Endometrial microvascular endothelial cells (primary cell): ENCODE measurements around the gene DPH6. TPM values are rescaled to one million over a fixed set of nuclear protein-coding genes. Genes with fewer than 3 reads are reported as not detected.
"Not testable (repeated sequence)": the region's sequence is repeated elsewhere in the genome, so short reads cannot be mapped to it uniquely, and the experiment has no call there.

Experiments used
- in situ Hi-C: cut with HindIII; loops from 2 replicates; pipeline ENCODE4 v1.10.0; 2017; ENCODE audit warnings: low sequenced_read_pairs, low pct_unique_long_range_greater_than_20kb; ENCODE audit errors: inconsistent ontology term
- total RNA-seq: library from RNA; depleted of rRNA; stranded (reverse); fragments of >200 nt; gene quantifications from one replicate; pipeline ENCODE4 v1.2.3, GENCODE V29; 2015; ENCODE audit errors: inconsistent ontology term

The DPH6 gene, protein sequence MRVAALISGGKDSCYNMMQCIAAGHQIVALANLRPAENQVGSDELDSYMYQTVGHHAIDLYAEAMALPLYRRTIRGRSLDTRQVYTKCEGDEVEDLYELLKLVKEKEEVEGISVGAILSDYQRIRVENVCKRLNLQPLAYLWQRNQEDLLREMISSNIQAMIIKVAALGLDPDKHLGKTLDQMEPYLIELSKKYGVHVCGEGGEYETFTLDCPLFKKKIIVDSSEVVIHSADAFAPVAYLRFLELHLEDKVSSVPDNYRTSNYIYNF
- 6.5 TPM for total RNA-seq

DNA sequence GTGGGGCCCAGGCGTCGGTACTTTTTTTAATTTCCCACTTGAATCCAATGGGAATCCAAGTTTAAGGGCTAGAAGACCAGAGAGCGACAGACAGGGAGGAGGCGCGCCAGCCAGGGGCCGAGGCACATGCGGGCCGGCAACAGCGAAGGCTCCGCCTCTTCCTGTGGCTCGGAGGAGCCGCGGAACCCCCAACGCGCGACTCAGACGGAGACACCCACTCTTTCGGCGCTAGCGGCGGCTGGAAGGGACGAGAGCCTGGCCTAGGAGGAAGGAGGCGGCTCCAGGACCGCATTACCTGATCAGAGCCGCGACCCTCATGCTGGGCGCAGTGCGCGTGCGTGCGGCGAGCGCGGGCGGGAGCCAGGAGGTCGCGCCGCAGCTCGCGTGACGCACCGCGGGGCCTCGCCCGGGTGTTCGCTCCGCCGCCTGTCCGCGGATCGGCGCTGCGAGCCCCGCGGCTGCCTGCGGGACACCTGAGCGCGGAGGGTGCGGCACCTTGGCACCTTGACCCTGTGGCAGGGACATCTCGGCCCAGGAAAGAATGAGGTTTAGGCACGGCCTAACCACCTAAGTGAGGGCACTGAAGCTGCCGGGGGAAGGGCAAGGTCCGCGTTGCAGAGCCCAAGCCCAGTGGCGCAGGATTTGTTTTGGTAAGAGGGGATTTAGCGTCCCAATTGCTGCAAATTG, at the start of gene DPH6:
DPH6 (minus strand) TSS at position 342 of the 687 bp plus-strand sequence; CDS start at position 318, 24 bp downstream.
- in situ Hi-C loops = loop anchor here (10.0 to 25.0 kb wide), 2 partner anchors 149 to 1341 kb away; no protein-coding TSS in a partner anchor

DNA sequence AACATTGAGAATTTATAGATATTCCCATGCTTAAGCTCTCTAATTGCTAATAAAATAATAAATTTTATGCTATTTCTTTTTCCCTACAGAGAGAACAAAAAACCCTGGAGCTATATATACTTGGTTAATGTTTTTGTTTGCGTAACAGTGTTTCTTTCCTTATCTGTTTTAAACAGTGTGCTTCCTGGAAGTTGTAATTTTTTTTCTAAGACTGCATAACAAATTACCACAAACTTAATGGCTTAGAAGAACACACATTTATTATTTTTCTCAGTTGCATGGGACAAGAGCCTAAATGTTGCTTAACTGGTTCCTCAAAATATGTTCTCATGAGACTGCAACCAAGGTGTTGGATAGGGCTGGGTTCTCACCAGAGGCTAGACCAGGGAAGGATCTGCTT, 49.7 kb upstream of the DPH6 start:
- in situ Hi-C loops = no loop called here

DNA sequence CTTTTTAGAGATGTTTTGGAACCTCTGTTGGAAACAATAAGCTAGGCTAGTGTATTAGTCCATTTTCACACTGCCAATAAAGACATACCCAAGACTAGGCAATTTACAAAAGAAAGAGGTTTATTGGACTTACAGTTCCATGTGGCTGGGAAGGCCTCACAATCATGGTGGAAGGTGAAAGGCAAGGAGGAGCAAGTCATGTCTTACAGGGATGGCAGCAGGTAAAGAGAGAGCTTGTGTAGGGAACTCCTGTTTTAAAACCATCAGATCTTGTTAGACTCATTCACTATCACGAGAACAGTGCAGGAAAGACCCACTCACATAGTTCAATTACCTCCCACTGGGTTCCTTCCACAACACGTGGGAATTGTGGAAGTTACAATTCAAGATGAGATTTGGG, 46.0 kb upstream of the DPH6 start:
- in situ Hi-C loops = not testable (repeated sequence)

DNA sequence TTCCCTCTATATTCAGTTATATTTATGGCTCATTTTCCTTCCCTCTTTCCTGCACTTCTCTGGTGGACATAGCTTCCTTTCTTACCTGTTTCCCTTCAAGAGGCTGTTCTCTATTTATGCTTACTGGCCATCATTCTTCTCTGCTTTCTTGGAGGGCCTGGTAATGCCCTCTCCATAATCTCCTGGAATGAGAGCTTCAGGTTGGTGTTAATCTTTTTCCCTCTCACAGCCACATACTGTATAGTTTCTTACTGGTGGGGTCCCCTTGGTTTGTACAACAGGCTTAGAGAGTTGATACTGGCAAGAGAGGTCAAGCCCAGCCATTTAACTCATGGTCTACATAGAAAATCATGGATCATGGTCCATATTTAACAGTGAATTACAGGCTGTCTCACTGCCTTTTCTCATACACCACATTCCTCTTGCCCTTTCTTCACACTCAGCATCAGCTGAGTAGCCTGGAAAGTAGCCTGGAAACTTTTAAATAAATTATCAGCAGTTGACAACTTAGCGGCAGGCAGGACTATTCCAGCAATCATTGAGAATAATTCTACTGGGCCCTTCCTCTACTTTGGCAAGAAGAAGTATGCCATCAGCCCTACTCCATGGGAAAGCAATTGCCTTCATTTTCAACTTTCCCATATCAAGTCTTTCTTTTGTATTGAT, 38.0 kb upstream of the DPH6 start:
- in situ Hi-C loops = no loop called here

DNA sequence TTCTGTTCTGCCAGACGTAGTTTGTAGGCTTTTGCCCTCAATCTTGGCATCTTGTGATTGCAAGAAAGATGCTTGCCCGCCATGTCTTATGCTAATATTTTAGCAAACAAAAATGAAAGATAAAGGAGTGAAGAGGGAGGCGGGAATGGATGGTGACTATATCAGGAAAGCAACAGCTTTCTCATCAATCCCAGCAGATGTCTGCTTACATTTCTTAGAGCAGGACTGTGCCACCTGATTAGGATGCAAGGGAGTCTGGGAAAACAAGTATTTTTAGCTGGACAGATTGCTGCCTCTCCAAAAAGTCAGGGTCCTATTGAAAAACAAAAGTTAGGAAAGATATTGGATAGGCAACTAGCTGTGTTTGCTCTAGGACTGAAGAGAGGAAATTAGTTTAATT, 34.6 kb upstream of the DPH6 start:
- in situ Hi-C loops = no loop called here

DNA sequence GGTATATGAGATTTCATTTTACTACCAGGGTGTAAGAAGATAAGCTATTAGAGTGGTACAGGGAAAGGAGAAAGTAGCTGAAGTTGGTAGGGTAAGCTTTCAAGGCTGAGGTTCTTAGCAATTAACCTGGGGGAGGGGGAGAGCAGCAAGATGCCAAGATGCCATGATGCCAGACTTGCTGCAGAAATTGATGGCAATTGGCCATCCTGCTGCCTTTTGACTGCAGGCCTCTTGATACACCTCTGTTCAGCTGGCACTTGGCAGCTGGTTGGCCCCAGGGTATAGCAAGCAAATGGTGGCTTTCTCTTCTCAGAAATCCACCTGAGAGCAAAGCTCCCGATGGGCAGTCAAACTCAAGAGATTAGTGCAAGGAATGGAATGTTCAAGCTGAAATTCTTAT, 21.4 kb upstream of the DPH6 start:
- in situ Hi-C loops = no loop called here

DNA sequence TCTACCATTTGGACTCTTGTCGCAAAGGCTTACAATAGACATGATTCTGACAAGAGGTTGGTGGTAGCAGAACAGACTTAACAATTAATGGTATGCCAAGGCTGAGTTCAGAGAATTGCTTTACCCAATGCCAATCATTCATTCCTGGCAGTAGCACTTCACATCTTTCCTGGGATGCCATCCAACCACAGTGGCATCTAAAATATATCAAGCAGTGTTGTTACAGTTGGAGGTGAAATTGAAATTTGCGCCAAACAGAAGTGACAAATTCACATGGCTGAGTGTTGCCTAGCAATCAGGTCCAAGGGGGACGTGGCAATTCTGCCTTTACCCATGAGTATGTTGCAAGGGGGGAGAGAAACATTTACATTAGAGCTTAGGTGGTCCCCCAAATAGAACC, 21.0 kb upstream of the DPH6 start:
- in situ Hi-C loops = no loop called here

DNA sequence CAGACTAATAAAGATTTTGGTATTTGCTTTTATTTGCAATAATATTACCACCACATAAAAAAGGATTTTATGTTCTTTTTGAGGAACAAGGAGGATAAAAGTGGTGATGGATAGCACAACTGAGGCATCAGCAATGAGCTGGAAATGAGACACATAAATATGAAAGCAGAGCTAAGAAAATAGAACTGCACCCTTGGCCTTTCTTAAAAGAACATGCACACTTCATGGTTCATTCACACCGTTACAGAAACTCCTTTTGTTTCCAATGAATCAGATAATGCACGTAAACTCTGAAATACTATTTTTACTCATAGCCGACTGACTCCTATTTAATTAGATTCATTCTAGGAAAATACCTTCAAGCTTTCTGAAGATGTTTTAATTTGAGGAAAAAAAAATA, 19.9 kb upstream of the DPH6 start:
- in situ Hi-C loops = no loop called here

DNA sequence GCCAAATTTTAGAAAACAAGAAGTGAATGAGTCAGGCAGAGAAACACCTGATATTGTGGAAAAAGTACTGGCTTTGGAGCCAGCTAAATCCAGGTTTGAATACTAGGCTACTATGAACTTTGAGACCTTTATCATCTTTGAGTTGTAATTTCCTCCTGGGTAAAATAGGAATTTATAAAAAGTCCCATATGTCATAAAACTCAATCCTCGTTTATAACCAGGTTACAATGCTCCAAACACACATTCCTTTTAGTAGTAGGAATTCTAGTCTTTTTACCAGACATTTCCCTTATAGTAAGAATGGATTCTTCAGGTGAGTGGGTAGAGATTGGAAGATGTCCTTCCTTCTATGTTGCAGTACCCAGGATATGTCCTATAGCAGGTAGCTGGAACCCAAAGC, 16.7 kb upstream of the DPH6 start:
- in situ Hi-C loops = no loop called here

DNA sequence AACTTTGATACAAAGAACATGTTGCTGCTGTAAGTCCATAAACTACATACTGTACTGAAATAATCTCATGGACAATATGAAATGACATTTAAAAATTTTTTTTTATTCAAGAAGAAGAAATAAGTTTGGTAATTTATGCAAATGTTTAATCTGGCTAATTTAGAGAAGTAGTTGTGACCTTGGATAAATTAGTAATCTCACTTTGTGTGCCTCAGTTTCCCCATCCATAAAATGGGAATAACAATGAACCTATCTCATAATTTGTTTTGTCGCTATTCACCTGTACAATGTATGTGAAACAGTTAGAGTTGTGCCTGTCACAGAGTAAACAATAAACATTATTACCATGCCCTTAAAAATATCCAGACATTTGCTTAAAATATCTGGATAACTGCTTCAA, 15.3 kb upstream of the DPH6 start:
- in situ Hi-C loops = no loop called here

DNA sequence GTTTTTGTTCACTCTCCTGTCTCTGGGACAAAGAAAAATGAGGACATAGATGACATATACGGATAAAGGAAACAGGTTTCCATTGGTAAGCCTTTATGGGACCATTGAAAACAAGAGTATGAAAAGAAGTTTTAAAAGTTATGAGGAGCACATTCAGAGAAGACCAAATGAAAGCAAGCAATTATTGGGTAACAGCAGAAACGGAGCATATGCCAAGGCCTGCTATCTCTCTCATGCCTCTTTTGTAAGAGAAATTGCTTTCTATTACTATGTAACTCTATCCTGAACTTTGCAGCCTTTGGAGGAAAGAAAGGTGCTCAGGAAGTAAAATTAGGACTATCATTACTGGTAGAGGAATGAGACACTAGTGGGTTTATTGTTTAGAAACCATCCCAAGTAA, 14.9 kb upstream of the DPH6 start:
- in situ Hi-C loops = no loop called here

DNA sequence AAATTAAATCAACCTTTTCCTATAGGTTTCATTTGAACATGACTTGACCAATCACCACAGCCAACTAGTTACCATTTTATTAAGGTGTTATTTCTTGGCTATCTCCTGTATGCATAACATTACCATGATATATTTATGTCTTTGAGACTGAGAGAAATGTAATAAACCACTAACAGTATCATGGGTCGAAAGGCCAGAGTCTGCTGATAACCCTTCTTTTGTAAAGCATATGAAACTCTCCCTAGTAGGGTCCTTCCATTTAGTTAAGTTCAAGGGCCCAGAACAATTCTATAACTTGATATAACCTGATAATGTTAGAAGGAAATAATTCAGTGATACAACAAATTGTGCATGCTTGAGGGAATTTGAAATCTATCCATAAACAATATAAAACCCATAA, 14.3 kb upstream of the DPH6 start:
- in situ Hi-C loops = no loop called here

DNA sequence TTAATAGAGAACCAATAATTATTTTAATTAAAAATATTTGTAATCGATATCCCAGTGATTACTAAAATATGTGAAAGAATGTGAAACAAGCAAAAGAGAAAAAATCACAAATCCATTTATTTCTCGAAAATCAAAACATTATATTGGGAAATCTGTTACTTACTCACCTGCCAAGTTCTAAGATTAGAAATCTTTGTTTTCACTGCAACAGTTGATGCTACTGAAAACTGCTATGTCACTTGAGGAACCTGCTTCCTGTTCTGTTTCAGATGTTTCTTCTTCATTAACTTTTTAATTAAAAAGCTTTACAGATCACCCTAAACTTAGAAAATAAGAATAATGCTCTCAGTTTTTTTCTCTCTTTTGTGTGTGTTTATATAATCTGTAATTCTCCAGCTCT, 13.7 kb upstream of the DPH6 start:
- in situ Hi-C loops = no loop called here

DNA sequence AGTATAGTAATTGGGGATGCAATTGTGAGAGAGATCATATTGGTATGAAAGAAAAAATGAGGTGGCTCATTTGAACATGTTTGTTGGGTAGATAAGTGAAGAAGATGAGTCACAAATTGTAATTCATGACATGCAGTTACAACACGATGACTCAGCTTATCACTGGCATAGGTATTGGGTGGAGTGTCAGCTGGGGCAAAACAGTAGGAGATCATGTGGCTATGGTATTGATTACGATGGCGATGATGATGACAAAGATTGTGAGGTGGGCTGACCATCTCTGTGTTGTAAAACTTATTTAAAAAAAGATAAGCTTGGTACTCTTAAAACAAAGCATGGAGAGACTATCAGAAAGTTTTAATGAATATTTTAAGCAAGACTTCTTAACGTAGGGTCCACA, 11.6 kb upstream of the DPH6 start:
- in situ Hi-C loops = no loop called here

DNA sequence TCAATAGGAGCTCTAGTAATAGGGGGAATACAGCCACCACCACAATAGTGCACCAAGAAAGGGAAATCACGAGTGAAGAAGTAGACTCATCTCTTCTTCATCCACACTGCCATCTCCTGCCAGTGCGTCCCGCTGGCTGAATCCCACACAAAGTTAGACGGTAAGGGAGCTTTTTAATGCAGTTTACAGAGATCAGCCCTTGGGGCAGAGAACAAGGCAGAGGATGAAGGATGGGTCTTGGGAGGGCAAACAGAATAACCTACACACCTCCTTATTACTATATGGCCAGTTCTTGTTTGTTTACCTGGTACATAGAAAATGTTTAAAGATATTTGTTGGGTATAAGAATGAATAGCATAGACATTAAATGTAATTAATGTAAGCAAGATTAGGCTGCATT, 11.0 kb upstream of the DPH6 start:
- in situ Hi-C loops = no loop called here

DNA sequence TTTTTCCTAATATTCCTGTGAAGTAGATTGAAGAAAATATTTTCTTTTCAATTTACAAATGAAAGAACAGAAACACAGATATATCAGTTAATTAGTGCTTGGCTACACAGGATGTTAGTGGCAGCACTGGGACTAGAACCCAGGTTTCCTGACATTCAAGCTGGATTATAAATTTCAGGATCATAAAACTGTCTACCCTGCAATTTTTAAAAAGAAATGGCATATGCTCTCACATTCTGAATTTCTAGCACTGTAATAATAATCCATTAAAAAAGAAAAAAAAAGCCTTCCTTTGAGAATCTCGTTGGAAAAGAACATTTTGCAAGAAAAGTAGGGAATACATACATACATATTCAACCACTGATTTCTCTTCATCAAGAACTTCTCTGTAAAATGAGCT, 9.3 kb upstream of the DPH6 start:
- in situ Hi-C loops = no loop called here

DNA sequence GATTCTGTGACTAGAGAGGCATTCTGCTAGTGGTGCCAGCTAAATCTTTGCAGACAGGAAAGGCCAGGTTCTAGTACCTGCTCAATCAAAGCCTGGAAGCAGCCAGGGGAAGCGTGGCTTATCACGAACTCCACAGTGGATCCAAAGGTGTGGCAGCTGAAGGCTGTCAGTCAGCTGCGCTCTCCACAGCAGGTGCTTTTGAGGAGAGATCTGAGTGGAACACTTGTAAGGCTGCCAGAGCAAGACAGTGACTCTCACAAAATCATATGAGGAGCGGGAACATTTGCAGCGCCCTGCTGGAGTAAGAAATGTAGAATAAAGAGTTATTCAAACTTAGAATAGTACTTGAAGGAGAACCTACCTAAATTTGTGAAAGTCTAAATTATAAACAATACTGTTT, 5.0 kb upstream of the DPH6 start:
- in situ Hi-C loops = no loop called here

DNA sequence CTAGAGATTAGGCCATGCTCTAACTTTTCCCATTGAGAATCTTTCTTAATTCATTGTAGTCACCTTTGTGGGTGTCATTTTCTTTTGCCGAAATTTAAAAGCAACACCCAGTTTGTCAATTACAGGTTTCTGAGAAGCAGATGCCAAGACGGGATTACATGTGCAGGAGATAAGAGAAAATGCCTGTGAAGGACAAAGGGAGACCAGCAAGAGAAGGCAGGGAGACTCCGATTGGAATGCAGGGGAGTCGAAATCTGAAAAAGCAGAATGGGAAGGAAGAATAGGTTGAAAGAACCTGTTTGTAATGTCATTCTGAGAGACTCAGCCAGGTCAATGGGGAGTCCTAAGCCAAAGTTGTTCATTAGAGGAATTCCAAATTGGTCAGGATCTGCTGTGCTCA, 3.6 kb upstream of the DPH6 start:
- in situ Hi-C loops = loop anchor here (10.0 to 25.0 kb wide), 2 partner anchors 145 to 1338 kb away; no protein-coding TSS in a partner anchor

DNA sequence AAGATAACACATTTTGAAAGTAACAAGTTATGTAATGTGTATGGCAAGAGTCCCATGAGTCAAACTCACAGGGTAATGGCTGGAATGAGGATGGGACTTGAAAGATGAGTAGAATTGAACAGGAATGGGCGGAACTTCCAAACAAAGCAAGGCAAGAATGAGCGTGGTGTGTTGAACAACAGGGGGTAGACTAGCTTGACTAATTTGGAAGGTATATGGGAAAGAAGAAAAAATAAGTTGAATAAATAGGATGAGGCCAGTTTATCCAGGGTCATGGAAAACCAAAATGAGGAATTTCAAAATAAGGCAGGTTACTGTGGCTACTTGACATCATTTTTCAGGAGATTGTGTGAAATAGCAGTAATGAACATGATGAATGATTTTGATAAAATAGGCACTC, 2.5 kb upstream of the DPH6 start:
- in situ Hi-C loops = loop anchor here (10.0 to 25.0 kb wide), 2 partner anchors 146 to 1339 kb away; no protein-coding TSS in a partner anchor

DNA sequence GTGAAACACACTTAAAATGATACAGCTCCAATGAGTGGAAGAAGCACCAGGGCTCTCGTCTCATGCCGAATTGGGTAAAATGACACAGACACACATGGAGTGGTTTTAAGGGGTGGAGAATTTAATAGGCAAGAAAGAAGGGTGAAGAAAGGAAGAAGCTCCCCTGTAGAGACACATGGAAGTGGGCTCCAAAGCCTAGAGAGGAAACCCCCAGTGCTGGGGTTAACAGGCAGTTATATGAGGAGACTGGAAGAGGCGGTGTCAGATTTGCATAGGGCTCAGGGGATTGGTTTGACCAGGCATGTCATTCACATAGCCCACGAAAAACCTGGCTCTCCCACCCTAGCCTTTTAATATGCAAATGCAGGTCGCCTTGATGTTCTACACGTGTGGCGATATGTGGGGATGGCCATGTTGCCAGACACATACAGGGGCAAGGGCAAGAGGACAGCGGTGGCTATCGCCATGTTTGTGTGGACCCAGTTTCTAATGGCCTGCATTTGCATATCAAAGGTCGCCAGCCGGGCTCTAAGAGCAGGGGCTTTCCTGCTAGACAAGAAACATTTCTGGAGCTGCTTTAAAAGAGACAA, 1.9 kb upstream of the DPH6 start:
- in situ Hi-C loops = loop anchor here (10.0 to 25.0 kb wide), 2 partner anchors 147 to 1339 kb away; no protein-coding TSS in a partner anchor
